ENCODE data around the gene RAC3.

The RAC3 gene

GRCh38 chr17:82056729-82057621 lies 25.5 kb downstream of the RAC3 start:
- no peak for DNase-seq (ENCODE audit: low spot score)

- DNase-seq (ENCODE audit: low spot score), result no peak
These were observed 26.9 kb downstream of the RAC3 start for GRCh38 chr17:82058230-82058854.

DNA sequence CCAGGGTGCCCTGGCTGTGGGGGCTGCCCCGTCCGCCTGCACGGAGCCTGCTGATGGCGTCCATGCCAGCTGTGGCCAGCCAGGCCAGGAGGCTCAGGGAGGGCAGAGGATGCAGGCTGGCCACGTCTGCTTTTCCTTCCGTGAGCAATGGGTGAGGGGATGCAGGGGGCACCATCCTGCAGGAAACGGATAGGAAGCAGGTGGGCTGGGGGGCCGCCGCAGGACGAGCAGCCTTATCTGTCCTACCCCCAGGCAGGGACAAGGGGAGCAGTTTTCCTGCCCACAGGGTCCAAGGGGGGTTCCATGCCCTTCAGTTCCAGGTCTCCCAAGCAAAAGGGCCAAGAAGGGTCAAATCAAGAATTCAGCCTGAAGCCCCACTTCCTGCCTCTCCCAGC lies 27.4 kb downstream of the RAC3 start:
- DNase-seq (ENCODE audit: low spot score), result no peak

DNA sequence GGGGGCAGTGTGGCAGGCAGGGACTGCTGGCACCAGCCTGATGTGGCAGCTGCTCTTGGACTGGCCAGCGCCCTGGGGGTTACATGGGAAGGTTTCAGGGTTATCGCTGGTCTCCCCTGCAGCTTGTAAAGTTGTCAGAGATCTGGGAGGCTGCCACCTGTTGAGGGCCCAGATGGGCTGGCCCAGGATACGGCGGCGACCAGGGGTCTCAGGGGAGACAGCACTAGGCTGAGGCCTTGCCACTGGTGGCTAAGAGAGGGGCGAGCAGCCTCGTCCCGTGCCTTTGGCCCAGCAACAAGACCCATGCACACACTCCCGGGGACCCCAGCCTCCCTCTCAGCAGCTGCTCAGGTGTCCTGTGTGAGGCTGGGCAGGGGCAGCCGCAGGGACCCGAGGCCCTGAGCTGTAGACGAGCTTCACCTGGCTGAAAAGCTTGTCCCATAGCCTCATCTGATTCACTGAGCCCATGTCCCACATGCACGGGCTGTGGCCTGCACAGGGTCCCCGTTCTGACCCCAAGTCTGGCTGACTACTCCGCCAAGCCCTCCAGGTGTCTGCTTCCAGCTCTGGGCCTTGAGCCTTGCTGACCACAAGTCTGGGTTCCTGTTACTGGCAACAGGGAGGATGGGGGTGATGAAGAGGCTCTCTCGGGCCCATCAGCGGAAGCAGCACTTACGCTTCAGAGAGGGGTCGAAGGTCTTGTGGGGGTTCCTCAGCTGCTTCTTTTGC lies 28.0 kb downstream of the RAC3 start:
- DNase-seq (ENCODE audit: low spot score), result no peak

DNA sequence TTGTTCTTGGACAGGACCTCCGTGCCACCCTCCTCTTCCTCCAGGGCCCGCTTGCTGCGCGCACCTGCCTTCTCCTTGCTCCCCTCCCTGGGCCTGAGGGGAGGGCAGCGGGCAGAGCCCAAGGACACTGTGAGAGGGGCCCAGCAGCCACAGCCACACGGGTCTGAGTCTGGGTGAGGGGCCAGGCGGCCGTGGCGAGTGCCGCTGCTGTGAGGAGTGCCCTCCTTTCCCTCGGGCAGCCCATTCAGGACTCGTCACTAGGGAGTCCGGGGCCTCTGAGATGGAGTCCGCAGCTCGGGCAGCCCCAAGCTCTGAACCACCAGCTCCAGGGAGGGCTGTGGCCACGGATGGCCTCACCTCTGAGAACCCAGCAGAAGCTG lies 28.5 kb downstream of the RAC3 start:
- no peak for DNase-seq (ENCODE audit: low spot score)

- no peak for DNase-seq (ENCODE audit: low spot score)
These were observed 29.1 kb downstream of the RAC3 start for GRCh38 chr17:82060614-82061013.

DNA sequence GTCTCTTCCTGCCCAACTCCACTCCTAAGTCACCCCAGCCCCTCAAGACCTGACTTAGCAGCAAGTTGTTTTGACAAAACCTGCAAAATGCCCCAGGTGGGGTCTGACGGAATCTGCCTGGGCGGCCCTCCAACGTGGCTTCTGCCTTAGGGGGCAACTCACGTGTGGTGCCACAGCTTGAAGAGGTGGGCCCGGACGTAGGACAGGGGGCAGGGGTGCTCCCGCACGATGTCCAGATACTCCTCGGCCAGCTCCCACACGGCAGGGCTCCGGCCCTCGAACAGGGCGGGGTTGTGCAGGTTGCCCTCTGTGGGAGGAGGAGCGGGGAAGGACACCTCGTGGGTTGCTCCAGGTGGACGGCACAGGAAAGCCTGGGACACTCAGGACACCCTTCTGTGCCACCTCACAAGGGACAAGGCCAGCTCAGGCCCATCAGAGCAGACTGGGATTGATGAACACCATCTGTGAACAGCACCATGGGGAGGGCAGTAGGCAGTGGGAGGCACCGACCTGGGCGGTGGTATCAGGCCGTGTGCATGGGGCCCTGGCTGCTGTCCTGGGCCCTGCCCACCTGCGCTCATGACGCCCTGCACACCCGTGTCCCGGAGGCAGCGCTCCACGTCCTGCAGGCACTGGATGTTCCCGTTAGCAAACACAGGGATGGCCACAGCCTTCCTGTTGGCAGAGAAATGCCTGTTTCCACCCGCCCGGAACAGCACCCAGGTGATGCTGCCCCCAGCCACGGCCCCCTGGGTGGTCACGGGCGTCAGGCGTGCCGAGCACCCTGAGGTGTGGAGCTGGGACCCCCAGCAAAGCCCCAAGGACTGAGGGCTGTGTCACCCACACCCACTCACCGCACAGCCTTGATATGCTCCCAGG lies 29.8 kb downstream of the RAC3 start:
- DNase-seq (ENCODE audit: low spot score), result no peak

DNA sequence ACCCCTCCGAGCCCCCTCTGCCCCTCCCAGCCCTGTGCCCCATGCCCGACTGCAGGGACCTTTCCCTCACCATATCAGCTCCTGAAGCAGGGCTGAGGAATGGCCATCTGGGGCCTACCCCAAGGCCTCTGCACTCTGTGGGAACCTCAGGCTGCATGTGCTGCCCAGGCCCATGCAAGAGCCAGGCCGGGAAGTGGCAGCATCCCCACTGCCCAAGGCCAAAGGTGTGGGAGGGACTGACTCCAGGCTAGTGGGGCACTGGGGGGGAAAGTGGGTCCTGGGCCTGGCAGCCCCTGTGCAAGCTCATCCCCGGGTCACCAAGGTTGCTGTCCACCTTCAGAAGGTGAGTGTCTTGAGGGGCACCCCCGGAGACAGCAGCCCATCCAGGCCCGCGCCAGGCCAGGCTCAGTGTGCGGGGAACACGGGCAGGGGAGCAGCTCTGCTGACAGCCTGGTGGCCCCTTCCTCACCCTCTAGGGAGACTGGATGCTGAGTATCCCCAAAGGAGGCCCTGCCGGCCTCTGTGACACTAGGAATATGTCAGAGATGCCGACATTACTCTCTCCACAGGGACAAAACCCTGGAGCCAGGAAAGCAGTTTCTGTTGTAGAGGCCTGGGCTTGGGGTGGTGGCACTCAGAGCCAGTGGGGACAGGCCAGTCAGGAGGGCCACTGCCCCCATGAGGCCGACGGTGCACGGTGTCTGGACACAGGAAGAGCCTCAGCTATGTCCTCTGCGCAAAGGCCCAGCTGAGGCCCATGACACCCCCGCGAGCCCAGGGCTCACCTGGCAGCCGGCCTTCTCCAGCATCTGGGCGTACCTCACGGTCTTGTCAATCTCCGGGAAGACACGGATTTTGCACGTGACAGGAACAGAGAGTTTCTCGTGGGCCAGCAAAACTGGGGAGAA lies 30.9 kb downstream of the RAC3 start:
- no peak for DNase-seq (ENCODE audit: low spot score)

GRCh38 chr17:82062984-82063368 lies 31.5 kb downstream of the RAC3 start:
- no peak for DNase-seq (ENCODE audit: low spot score)

DNA sequence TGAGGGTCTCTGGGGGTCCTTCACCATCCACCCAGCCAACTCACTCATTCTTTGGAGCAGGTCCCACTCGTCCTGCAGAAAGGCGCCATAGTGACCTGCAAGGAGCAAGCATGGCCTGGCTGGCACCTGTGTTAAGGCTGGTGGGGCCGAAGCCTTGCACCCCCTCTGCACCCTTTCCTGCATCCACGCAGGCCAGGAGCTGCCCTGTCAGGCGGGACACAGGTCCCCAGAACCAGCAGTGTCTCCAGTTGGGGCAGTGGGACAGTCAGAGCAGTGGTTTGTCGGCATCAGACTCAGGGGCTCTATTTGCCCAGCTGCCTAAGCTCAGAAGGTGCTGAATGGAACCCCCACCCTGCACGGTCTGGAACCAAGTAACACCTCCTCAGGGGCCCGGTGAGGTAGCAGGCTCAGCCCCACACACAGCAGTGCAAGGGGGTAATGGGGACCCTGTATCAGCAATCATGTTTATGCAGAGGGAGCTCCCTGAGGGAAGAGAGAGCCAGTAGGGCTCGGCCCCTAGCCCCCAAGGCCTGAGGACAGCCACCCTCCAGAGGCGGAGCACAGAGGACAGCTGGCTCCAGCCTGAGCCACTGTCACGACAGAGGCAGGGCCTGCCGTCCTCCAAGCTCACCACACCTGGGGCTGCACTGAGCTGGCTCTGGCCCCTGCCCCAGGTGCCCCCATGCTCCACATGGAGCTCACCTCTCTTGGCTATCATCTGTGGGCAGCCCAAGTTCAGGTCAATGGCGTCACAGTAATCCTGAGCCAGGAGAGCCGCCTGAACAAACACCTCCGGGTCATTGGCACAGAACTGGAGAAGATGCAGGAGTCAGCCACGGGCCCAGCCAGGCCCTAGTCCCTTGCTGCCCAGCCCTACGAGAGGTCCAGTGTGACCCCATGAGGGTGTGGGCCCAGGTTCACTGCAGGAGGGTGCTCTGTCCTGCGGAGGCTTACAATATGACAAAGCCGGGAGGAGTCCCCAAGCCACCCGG lies 32.2 kb downstream of the RAC3 start:
- no peak for DNase-seq (ENCODE audit: low spot score)

DNA sequence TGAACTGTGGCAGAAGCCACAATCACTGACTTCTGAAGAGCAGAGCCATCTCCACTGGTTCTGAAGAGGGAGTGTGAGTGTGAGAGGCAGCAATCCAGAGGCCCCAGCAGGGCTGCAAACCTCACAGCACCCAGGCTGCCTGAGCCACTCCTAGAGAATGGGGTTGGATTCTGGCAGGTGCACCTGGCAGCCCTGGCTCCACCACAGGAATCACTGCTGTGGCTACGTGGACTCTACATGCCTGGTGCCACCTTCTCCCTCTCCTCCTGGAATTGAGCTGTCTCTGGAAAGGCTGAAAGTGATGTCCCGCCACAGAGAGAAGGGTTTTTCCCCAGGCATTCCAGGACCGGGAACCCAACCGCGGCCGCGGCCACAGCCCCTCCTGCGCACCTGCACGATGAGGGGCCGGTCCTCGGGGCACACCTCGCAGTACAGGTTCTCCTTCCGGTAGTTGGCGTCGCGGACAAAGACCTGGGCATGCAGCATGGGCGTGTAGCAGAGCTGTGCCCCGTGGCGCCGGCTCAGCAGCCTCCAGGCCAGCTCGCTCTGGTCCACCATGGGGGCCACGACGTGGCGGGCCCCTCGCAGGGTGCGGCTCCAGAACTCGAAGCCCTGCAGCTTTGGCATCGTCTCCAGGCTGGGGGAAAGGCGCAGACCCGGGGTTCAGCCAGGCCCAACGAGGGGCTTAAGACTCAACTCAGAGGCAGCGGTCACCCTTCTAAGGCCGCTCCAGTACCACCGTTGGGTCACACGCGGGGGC lies 33.1 kb downstream of the RAC3 start:
- no peak for DNase-seq (ENCODE audit: low spot score)

DNA sequence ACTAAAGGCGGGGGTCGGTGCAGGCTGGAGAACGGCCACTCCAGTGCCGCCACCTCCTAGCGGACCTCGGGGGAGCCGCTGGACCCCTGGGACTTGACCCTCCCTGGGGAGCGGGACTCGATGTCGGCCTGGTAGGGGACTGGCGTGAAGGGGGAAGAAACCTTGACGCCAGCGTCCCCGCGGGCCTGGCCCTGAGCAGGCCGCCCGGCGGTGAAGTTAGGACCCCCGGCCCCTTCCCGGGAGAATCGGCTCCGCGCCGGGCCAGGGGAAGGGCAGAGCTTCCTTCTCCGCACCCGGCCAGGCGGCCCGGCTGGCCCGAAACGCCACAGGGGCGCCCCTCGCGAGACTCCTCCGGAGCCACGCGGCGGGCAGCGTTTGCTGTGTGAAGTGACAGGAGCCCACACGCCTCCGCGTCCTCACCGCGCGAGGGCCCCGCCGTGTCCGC lies 33.7 kb downstream of the RAC3 start:
- peak; percentile 11 for DNase-seq (ENCODE audit: low spot score)

- peak; percentile 70 for DNase-seq (ENCODE audit: low spot score)
These were observed 34.3 kb downstream of the RAC3 start, which contains the start of gene DUS1L for GRCh38 chr17:82065638-82066303. DUS1L (minus strand) TSS chr17:82065804; CDS start chr17:82065059, 745 bp downstream.

- no peak for DNase-seq (ENCODE audit: low spot score)
These were observed 39.1 kb downstream of the RAC3 start for GRCh38 chr17:82070611-82071010.

GRCh38 chr17:82072827-82073226 lies 41.3 kb downstream of the RAC3 start:
- DNase-seq (ENCODE audit: low spot score), result no peak

GRCh38 chr17:82073446-82073845 lies 42.0 kb downstream of the RAC3 start:
- DNase-seq (ENCODE audit: low spot score), result no peak

DNA sequence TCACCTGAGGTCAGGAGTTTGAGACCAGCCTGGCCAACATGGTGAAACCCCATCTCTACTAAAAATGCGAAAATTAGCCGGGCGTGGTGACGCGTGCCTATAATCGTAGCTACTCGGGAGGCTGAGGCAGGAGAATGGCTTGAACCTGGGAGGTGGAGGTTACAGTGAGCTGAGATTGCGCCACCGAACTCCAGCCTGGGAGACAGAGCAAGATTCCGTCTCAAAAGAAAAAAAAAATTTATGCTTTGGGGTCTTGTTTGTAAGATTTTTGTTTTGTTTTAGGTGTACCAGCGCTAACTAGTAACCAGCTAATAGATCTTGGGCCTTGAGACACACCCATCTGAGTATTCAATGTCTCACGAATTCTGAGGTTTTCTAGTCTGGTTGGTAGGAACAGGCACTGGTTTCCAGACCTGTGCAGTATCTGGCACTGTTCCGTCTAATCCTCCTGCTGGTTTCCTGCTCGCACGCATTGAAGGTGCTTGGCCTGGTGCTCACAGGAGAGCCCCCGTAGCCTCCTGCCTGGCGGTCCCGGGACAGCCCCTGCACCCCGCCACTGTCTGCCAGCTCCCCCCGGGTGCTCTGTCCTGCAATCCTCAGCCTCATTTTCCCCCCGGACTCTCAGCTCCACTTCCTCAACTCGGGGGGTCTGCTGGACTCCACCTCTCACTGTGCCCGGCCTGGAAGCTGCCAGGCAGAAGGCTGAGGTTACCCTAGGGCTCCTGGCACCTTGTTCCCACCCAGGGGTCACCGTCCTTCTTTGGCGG lies 44.7 kb downstream of the RAC3 start:
- DNase-seq (ENCODE audit: low spot score), result no peak
